ENCODE measurements around the gene ATP6V1C2.
A peak's percentile ranks its signal among the peaks of the same experiment; 100 is the strongest.

Gene ATP6V1C2

GRCh38 chr2:10709290-10709939, 12.0 kb upstream of the ATP6V1C2 start:
- no peaks in the 10 kb centered on the region for H3K79me2 ChIP-seq (ENCODE audit: insufficient read depth, low read length)
- TF ChIP-seq CTCF (IDR thresholded peaks at IDR 0.05; ENCODE audit: low read length) (peak; percentile 23), EZH2 (IDR thresholded peaks at IDR 0.05; ENCODE audit: borderline replicate concordance, low read length) (no peak)
- H3K27me3 ChIP-seq (ENCODE audit: insufficient read depth, low read length): peaks cover 6% of the 10 kb centered on the region; the same call in 1 of the 2 replicates
- no peak overlapping the region for H3K27ac ChIP-seq (ENCODE audit: low read depth, low read length, poor library complexity, severe bottlenecking)
- H3K9ac ChIP-seq (ENCODE audit: low read length): no peak overlapping the region
- no peaks in the 10 kb centered on the region; the same call in 1 of the 2 replicates for H3K36me3 ChIP-seq (ENCODE audit: insufficient read depth, low read length)
- H3F3A ChIP-seq (ENCODE audit: insufficient read depth, low read length): no peaks in the 10 kb centered on the region
- H3K4me1 ChIP-seq (ENCODE audit: insufficient read depth, low read length, severe bottlenecking): no peaks in the 10 kb centered on the region
- no peaks in the 10 kb centered on the region for H4K20me1 ChIP-seq (ENCODE audit: insufficient read depth, low read length)
- no peak overlapping the region for H2AFZ ChIP-seq (ENCODE audit: low read length)
- H3K4me2 ChIP-seq (ENCODE audit: low read length): no peak overlapping the region
- no peak overlapping the region for H3K4me3 ChIP-seq (ENCODE audit: low read depth, low read length, poor library complexity, severe bottlenecking)
- H3K9me2 ChIP-seq (ENCODE audit: low read depth, low read length): no peaks in the 10 kb centered on the region
- no peaks in the 10 kb centered on the region for H3K9me3 ChIP-seq (ENCODE audit: low read length)

DNA sequence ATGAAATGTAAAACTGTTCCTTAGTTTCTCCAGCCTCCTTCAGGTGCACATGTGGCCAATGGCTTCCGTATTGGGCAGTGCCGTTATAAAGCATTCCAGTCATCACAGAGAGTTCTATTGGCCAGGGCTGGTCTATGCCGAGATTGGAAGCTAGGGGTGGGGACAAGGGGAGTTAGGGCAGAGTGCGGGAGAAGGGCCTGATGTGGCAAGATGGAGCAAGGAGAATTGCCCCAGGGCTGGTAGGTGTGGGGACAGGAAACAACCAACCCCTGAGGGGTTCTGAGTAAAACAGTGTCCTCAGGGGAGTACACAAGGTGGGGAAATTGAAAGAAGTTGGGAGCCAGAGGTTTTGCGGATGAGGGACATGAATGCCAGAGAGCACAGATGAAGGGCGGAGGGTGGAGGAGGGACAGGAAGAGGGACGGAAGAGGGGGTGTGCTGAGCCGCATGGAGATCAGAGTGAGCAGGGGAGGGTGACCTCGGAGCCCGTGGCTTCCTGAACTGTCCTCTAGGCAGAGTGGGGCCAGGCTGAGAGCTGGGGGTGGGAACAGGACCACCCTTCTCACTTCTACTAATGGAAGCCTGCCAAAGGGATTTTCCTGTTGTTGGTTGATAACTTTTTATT, 9.1 kb upstream of the ATP6V1C2 start:
- Histone ChIP-seq H3K36me3 (ENCODE audit: insufficient read depth, low read length) (no peaks in the 10 kb centered on the region), H3K9ac (ENCODE audit: low read length) (no peak overlapping the region), H3K27me3 (ENCODE audit: insufficient read depth, low read length) (0 out of 2 replicates have a peak, but pooled peaks cover 3% of the 10 kb centered on the region), H3F3A (ENCODE audit: insufficient read depth, low read length) (no peaks in the 10 kb centered on the region), H3K27ac (ENCODE audit: low read depth, low read length, poor library complexity, severe bottlenecking) (no peak overlapping the region), H3K9me3 (ENCODE audit: low read length) (no peaks in the 10 kb centered on the region), H4K20me1 (ENCODE audit: insufficient read depth, low read length) (no peaks in the 10 kb centered on the region), H2AFZ (ENCODE audit: low read length) (no peak overlapping the region), H3K9me2 (ENCODE audit: low read depth, low read length) (no peaks in the 10 kb centered on the region), H3K79me2 (ENCODE audit: insufficient read depth, low read length) (no peaks in the 10 kb centered on the region), H3K4me2 (ENCODE audit: low read length) (no peak overlapping the region), H3K4me3 (ENCODE audit: low read depth, low read length, poor library complexity, severe bottlenecking) (no peak overlapping the region), H3K4me1 (ENCODE audit: insufficient read depth, low read length, severe bottlenecking) (no peaks in the 10 kb centered on the region)
- TF ChIP-seq EZH2 (IDR thresholded peaks at IDR 0.05; ENCODE audit: borderline replicate concordance, low read length): no peak
- TF ChIP-seq CTCF (IDR thresholded peaks at IDR 0.05; ENCODE audit: low read length): no peak

GRCh38 chr2:10716581-10716980, 4.8 kb upstream of the ATP6V1C2 start:
- no peak overlapping the region for H3K4me3 ChIP-seq (ENCODE audit: low read depth, low read length, poor library complexity, severe bottlenecking)
- H2AFZ ChIP-seq (ENCODE audit: low read length): no peak overlapping the region
- no peaks in the 10 kb centered on the region for H3K36me3 ChIP-seq (ENCODE audit: insufficient read depth, low read length)
- H3F3A ChIP-seq (ENCODE audit: insufficient read depth, low read length): no peaks in the 10 kb centered on the region; the same call in 1 of the 2 replicates
- H3K9me2 ChIP-seq (ENCODE audit: low read depth, low read length): no peaks in the 10 kb centered on the region
- no peaks in the 10 kb centered on the region for H4K20me1 ChIP-seq (ENCODE audit: insufficient read depth, low read length)
- H3K9me3 ChIP-seq (ENCODE audit: low read length): no peaks in the 10 kb centered on the region
- H3K4me1 ChIP-seq (ENCODE audit: insufficient read depth, low read length, severe bottlenecking): peaks cover under 1% of the 10 kb centered on the region
- H3K27me3 ChIP-seq (ENCODE audit: insufficient read depth, low read length): 0 out of 2 replicates have a peak, but pooled peaks cover 3% of the 10 kb centered on the region
- H3K9ac ChIP-seq (ENCODE audit: low read length): no peak overlapping the region
- TF ChIP-seq CTCF (IDR thresholded peaks at IDR 0.05; ENCODE audit: low read length): no peak
- no peak for TF ChIP-seq EZH2 (IDR thresholded peaks at IDR 0.05; ENCODE audit: borderline replicate concordance, low read length)
- no peaks in the 10 kb centered on the region for H3K79me2 ChIP-seq (ENCODE audit: insufficient read depth, low read length)
- no peak overlapping the region for H3K4me2 ChIP-seq (ENCODE audit: low read length)
- no peak overlapping the region for H3K27ac ChIP-seq (ENCODE audit: low read depth, low read length, poor library complexity, severe bottlenecking)
